HL-60/S4 treated with retinoic acid at 250 ng/mL for 4 days and 3 days (cell line): ENCODE data around the gene TGM2.
"Not testable (repeated sequence)": the region's sequence is repeated elsewhere in the genome, so short reads cannot be mapped to it uniquely, and the experiment has no call there.

Experiments used
- in situ Hi-C: fragments of 300-500 bp; cut with MboI; formaldehyde crosslinking; loops from 2 replicates; pipeline ENCODE4 v1.7.0; 2022; ENCODE audit warnings: low sequenced_read_pairs

Gene TGM2

DNA sequence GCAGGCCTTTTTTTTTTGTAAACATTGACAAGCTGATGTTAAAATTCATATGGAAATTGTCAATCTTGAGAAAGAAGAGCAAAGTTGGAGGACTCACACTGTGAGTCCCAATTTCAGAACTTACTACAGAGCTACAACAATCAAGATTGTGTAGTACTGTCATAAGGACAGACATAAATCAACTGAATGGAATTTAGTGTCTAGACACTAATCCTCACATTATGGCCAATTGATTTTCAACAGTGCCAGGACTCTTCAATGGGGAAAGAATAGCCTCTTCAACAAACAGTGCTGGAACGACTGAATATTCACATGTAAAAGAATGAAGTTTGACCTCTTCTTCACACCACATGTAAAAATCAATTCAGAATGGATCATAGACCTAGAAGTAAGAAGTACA, 60.8 kb downstream of the TGM2 start:
- in situ Hi-C loops: no loop called here

DNA sequence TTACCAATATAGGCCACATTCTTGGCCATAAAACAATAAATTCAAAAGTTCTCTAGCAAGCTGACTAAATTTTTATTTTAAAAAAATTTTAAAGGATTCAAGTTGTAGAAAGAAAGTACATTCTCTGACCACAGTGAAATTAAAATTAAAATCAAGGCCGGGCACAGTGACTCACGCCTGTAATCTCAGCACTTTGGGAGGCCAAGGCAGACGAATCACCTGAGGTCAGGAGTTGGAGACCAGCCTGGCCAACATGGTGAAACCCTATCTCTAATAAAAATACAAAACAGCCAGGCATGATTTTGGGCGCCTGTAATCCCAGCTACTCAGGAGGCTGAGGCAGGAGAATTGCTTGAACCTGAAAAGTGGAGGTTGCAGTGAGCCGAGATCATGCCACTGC, 62.9 kb downstream of the TGM2 start:
- in situ Hi-C loops: not testable (repeated sequence)

DNA sequence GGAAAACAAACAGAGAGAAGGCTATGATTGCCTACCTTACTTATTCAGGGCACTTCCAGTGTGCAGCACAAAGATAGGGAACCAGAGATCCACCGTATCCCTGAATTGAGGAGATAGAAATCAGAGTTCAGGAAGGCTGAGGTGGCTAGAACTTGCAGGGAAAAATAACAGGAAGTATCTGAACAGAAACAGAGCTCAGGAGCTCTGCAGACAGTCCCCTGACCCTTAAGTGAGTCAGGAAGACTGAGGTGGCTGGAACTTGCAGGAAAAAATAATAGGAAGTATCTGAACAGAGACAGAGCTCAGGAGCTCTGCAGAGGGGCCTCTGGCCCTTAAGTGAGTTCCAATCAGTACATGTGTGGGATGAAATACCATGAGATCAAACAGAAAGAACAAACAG, 66.1 kb downstream of the TGM2 start:
- in situ Hi-C loops: no loop called here

DNA sequence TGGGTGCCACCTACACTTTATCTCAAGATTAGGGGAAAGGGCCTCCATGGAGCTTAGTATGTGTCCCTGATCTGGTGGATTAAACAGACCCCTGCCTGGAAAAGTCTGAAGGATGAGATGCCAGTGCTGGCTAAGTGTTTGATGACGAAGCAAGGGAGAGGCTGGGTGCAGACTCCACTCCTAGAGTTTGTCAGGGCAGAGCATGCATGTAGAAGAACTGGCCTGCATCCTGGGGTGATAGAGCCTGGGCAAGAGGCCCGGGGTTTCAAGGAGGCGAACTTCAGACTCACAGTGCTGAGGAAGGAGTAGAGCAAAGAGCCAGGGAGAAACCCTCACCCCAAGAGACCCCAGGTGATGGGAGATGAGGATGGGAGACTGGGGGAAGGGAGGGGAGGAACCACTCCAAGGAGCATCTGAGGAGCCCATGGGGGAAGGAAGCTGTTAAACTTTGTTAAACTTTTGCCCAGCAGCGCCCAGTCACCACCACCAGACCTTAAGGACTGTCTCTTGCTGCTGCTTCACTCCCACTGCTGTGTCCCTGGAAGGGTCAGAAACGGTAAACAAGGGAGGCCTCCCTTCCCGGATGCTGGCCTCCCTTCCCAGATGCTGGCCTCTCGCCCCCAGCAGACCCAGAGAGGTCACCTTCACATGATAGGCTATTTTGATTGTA, 69.9 kb downstream of the TGM2 start:
- in situ Hi-C loops: no loop called here

GRCh38 chr20:38094373-38094891, 70.6 kb downstream of the TGM2 start:
- in situ Hi-C loops: no loop called here

- in situ Hi-C loops: no loop called here
Measured at GRCh38 chr20:38093641-38094077, 71.4 kb downstream of the TGM2 start.

DNA sequence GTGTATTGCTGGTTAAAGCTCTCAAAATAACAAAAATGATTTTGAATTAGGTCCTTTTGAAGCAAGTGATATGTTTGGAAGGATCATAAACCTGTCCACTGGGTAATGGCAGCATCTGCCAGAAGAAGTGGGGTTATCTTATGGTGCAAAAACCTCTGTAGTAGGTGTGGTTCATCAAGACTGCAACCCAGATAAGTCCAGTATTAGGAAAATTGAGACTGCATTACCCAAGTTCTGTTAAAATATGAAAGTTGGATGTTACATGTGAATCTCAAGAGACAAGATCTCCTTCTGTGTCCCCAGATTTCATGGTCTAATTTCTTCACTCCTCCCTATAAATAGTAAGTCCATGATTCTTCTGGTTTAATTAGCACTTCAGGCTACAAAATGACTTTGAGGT, 72.2 kb downstream of the TGM2 start:
- in situ Hi-C loops: no loop called here

GRCh38 chr20:38092260-38092857, 72.7 kb downstream of the TGM2 start:
- in situ Hi-C loops: no loop called here

DNA sequence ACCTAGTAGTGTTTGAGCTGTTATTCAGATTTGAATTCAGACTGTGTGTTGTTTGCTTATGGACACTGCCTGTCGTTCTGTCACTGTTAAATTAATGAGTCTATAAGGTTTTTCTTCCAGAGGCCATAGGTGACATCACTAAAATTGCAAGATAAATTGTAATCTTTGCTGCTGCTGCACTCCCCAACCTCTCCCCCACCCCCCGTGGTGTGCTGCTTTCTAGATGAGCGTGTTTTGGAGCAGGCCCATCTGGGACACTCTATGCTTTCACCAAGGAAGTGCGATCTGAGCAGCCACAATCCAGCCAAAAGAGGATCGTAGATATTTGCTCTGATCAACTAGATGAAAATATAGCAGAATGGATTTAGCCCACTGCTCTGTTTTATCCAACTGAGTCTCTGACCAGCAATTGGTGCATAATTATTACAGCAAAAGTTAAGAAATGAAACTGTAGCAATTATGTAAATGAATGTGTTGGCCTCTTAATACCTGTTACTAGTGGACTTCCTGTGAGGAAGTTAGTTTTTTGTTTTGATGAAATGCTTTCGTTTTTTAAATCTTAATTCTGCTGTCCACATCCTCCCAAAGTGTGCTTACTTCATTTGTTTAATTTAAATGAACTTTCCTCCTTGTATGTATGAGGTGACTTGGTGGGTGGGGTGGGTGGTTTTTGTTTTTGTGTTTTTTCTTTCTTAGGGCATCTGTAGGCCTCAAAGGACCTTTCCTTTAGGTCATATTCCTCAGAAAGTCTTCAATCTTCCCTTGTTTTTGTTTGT, 73.4 kb downstream of the TGM2 start:
- in situ Hi-C loops: no loop called here

DNA sequence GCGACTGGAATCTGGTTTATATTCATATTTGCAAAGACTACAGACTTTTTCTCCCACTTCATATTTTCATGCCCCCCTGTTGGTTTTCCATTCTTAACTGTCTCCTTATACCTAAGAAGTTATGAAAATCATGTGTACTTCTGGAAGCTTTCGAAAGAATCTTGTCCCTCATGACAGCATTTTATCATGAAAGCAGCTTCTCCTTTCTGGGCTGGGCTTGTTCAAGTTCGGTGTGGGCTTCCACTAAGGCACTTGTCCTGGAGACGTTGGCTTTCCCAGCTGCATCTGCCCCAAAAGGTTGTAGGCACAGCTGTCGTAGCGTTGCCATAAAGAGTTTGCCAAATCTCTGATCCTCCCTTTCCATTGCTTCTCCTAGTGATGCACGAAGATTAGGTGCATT, 75.0 kb downstream of the TGM2 start:
- in situ Hi-C loops: no loop called here

DNA sequence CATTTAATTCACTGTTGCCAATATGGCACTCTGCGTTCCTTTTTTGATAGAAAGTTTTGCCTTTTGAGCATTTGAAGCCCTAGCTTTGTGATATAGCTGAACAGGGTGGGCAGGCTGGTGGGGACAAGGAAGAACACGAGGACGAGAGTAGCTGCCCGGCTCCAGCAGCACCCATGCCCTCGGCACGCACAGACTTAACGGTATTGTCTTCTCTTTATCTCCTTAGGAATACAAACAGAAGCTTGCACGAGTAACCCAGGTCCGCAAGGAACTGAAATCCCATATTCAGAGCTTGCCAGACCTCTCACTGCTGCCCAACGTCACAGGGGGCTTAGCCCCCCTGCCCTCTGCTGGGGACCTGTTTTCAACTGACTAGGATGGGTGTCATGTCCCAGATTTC, 75.6 kb downstream of the TGM2 start:
- in situ Hi-C loops: no loop called here

- in situ Hi-C loops: no loop called here
Measured at GRCh38 chr20:38085026-38085425, 80.0 kb downstream of the TGM2 start.

DNA sequence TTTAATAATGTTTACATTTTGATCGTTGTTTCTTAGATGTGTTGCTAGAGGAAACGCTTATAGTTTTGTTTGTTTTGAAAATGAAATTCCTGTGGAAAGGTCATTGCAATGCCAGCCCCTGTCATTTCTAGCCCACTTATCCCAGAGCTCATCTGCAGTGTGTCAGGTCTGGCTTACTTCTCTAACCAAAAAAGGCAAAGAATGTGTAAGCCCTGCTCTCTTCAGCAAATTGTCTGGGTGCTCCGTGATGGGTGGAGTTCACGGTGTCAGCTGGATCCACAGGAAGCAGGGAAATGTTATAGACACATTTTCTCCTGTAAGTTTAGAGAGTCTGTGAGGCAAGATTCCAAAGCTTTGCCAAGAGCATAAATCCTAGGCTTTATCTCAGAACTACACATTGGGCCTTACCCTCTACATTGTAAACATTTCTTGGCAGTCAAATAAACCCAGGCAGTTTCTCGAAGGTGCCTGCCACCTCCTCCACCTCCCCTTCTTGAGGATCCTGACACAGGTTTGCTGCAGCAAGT, 80.6 kb downstream of the TGM2 start:
- in situ Hi-C loops: no loop called here

DNA sequence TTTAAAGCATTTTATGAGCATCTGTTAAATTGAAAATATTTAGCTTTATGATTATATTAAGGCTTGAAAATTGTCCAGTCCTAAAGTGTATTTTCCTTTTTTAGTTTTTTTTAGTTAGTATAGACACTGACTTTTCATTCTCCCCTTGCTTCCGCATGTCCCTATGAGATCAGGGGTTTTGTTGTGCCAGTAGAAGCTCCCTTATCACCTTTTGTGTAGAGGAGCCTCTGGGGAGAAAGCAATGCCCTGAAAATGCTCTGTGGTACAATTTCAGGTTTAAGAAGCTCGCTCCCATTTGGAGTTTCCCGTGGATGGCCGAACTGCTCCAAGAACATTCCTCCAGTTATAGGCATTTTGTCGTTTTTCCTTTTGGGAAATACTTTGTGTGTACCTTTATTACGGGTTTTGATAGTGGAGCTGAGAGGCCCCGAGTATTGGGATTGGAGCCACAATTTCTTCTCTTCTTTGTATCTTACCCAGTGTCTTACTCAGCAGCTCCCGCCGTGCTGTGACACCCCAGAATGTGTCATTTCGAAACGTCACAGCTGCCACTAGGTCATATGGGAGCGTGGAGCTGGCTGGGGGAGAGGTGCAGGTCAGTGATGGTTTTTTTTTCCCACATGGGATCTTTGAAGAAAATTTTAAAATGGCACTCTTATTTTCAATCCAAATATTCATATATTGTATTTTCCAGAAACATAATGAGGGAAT, 81.6 kb downstream of the TGM2 start:
- in situ Hi-C loops: no loop called here

GRCh38 chr20:38082894-38083293, 82.2 kb downstream of the TGM2 start:
- in situ Hi-C loops: no loop called here

GRCh38 chr20:38081575-38081974, 83.5 kb downstream of the TGM2 start:
- in situ Hi-C loops: no loop called here

DNA sequence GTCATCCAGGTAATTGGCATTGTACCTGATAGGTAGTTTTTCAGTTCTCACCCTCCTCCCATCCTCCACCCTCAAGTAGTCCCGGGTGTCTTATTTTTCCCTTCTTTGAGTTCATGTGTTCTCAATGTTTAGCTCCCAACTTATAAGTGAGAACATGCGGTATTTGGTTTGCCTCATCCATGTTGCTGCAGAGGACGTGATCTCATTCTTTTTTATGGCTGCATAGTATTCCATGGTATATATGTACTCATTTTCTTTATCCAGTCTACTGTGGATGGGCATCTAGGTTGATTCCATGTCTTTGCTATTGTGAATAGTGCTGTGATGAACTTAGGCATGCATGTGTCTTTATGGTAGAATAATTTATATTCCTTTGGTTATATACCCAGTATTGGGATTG, 85.7 kb downstream of the TGM2 start:
- in situ Hi-C loops: no loop called here

- in situ Hi-C loops: no loop called here
Measured at GRCh38 chr20:38078084-38078483, 87.0 kb downstream of the TGM2 start.
